ENCODE measurements around the gene ABCA2.

ABCA2 gene

DNA sequence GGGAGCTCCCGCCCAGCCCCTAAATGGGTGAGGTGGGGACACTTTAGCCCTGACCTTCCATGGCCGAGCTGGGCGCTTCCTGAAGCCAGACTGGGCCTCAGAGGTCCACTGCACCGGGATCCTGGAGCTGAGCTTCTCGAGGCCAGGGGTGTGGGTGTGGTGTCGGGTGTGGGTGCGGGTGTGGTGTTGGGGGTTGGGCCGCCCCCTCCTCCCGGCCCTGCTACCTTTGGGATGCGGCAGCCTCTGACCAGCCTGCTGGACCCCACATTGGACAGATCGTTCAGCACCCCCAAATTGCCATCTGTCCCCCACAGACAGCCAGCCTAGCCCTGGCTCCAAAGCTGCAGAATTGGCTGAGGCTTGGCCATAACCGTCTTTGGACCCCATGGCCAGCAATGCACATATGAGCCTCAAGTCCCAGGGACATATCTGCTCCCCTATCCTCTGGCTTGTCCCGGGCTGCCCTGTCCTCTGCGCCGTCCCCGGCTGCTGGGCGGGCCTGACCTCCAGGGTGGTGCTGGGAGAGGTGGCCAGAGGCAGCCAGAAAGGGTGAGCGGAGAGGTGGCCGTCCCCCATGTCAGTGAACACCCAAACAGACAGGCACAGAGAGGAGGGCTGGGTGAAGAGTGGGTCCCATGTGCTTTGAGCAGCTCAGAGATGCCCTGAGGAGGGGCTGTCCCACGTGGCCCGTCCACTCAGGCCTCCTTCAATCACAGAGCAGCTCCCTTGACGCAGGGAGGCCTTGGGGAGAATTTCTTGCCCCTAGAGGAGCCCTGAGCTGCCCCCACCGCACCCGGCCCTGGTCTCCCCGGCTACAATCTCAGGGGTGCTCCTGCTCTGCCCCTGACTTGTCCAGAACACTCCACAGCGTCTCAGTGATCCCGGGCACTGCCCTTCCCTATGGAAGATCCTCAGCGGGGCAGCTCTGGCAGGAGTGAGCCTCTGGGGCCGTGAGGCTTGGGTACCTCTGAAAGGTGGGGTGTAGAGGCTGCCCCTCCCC is 54.1 kb downstream of the ABCA2 start:
- Histone ChIP-seq H3K79me2 (ENCODE audit: insufficient read depth, low read length) (no peaks in the 10 kb centered on the region), H4K20me1 (ENCODE audit: insufficient read depth, low read length) (no peaks in the 10 kb centered on the region), H3K27ac (ENCODE audit: low read depth, low read length, poor library complexity, severe bottlenecking) (no peak overlapping the region), H3K4me1 (ENCODE audit: insufficient read depth, low read length, severe bottlenecking) (no peaks in the 10 kb centered on the region), H3K9me3 (ENCODE audit: low read length) (no peaks in the 10 kb centered on the region), H3K36me3 (ENCODE audit: insufficient read depth, low read length) (no peaks in the 10 kb centered on the region), H3K4me2 (ENCODE audit: low read length) (no peak overlapping the region), H2AFZ (ENCODE audit: low read length) (no peak overlapping the region), H3K27me3 (ENCODE audit: insufficient read depth, low read length) (peaks cover 4% of the 10 kb centered on the region; the same call in 1 of the 2 replicates), H3K9me2 (ENCODE audit: low read depth, low read length) (no peaks in the 10 kb centered on the region), H3K4me3 (ENCODE audit: low read depth, low read length, poor library complexity, severe bottlenecking) (no peak overlapping the region), H3F3A (ENCODE audit: insufficient read depth, low read length) (no peaks in the 10 kb centered on the region), H3K9ac (ENCODE audit: low read length) (no peak overlapping the region)
- TF ChIP-seq, protein P1, sequence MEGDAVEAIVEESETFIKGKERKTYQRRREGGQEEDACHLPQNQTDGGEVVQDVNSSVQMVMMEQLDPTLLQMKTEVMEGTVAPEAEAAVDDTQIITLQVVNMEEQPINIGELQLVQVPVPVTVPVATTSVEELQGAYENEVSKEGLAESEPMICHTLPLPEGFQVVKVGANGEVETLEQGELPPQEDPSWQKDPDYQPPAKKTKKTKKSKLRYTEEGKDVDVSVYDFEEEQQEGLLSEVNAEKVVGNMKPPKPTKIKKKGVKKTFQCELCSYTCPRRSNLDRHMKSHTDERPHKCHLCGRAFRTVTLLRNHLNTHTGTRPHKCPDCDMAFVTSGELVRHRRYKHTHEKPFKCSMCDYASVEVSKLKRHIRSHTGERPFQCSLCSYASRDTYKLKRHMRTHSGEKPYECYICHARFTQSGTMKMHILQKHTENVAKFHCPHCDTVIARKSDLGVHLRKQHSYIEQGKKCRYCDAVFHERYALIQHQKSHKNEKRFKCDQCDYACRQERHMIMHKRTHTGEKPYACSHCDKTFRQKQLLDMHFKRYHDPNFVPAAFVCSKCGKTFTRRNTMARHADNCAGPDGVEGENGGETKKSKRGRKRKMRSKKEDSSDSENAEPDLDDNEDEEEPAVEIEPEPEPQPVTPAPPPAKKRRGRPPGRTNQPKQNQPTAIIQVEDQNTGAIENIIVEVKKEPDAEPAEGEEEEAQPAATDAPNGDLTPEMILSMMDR (IDR thresholded peaks at IDR 0.05; ENCODE audit: low read length): no peak
- TF ChIP-seq EZH2 (IDR thresholded peaks at IDR 0.05; ENCODE audit: borderline replicate concordance, low read length): no peak

DNA sequence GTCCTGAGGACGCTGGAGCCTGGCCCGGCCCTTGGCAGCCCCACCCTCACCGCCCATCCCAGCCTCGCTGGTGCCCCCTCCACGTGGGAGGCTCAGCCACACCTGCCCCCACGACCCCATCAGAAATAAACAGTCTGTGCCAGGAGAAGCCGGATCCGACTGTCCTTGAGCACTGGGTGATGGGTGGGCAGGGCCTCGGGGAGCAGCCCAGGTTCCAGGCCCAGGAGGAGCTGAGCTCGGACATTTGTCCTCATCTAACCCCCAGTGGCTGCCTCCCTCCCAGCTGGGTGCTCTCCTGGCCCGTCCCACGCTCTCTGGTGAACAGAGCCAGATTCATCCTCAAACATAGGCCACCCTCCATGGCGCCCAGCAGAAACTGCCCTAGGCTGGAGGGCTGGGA is 55.3 kb downstream of the ABCA2 start:
- Histone ChIP-seq H3K4me1 (ENCODE audit: insufficient read depth, low read length, severe bottlenecking) (no peaks in the 10 kb centered on the region), H3K4me2 (ENCODE audit: low read length) (no peak overlapping the region), H3K27ac (ENCODE audit: low read depth, low read length, poor library complexity, severe bottlenecking) (no peak overlapping the region), H3K9ac (ENCODE audit: low read length) (no peak overlapping the region), H4K20me1 (ENCODE audit: insufficient read depth, low read length) (no peaks in the 10 kb centered on the region), H3K79me2 (ENCODE audit: insufficient read depth, low read length) (no peaks in the 10 kb centered on the region), H3K4me3 (ENCODE audit: low read depth, low read length, poor library complexity, severe bottlenecking) (no peak overlapping the region), H3K36me3 (ENCODE audit: insufficient read depth, low read length) (no peaks in the 10 kb centered on the region), H3K9me2 (ENCODE audit: low read depth, low read length) (no peaks in the 10 kb centered on the region), H2AFZ (ENCODE audit: low read length) (no peak overlapping the region), H3K27me3 (ENCODE audit: insufficient read depth, low read length) (peaks cover 4% of the 10 kb centered on the region; the same call in 1 of the 2 replicates), H3F3A (ENCODE audit: insufficient read depth, low read length) (no peaks in the 10 kb centered on the region), H3K9me3 (ENCODE audit: low read length) (no peaks in the 10 kb centered on the region)
- TF ChIP-seq, protein P1 (IDR thresholded peaks at IDR 0.05; ENCODE audit: low read length): no peak
- no peak for TF ChIP-seq EZH2 (IDR thresholded peaks at IDR 0.05; ENCODE audit: borderline replicate concordance, low read length)

- H3K27me3 ChIP-seq (ENCODE audit: insufficient read depth, low read length): peaks cover 4% of the 10 kb centered on the region; the same call in 1 of the 2 replicates
- TF ChIP-seq EZH2 (IDR thresholded peaks at IDR 0.05; ENCODE audit: borderline replicate concordance, low read length): no peak
- H3K9me2 ChIP-seq (ENCODE audit: low read depth, low read length): no peaks in the 10 kb centered on the region
- no peak overlapping the region for H3K9ac ChIP-seq (ENCODE audit: low read length)
- no peaks in the 10 kb centered on the region for H3K36me3 ChIP-seq (ENCODE audit: insufficient read depth, low read length)
- no peak overlapping the region for H3K4me2 ChIP-seq (ENCODE audit: low read length)
- H4K20me1 ChIP-seq (ENCODE audit: insufficient read depth, low read length): no peaks in the 10 kb centered on the region
- H3K4me3 ChIP-seq (ENCODE audit: low read depth, low read length, poor library complexity, severe bottlenecking): no peak overlapping the region
- H3K4me1 ChIP-seq (ENCODE audit: insufficient read depth, low read length, severe bottlenecking): no peaks in the 10 kb centered on the region
- no peaks in the 10 kb centered on the region for H3F3A ChIP-seq (ENCODE audit: insufficient read depth, low read length)
- no peak overlapping the region for H2AFZ ChIP-seq (ENCODE audit: low read length)
- H3K79me2 ChIP-seq (ENCODE audit: insufficient read depth, low read length): no peaks in the 10 kb centered on the region
- H3K9me3 ChIP-seq (ENCODE audit: low read length): no peaks in the 10 kb centered on the region
- no peak overlapping the region for H3K27ac ChIP-seq (ENCODE audit: low read depth, low read length, poor library complexity, severe bottlenecking)
Measured at GRCh38 chr9:136972335-136972734, 55.7 kb downstream of the ABCA2 start.
